B cell (primary cell): ENCODE results near the gene P2RY6. TPM values are rescaled to one million over a fixed set of nuclear protein-coding genes. Genes with fewer than 3 reads are reported as not detected.
"Not testable (repeated sequence)": the region's sequence is repeated elsewhere in the genome, so short reads cannot be mapped to it uniquely, and the experiment has no call there.

ENCODE experiments used
- ATAC-seq: fragments of 200-7000 bp; cut with Tn5 transposase; one replicate; pipeline ENCODE4 v1.10.0; 2021; ENCODE audit warnings: low read depth, mild to moderate bottlenecking, moderate number of reproducible peaks, moderate library complexity
- CTCF ChIA-PET: fragments of 350-600 bp; sonication (Branson Sonifier 250); formaldehyde crosslinking; loops from one replicate; lab custom pipeline; 2021; ENCODE audit warnings: antibody characterized with exemption, inconsistent platforms; lab: Charles Lee
- POLR2A ChIA-PET: fragments of 350-600 bp; sonication (Branson Sonifier 250); formaldehyde crosslinking; loops from one replicate; lab custom pipeline; 2021; ENCODE audit warnings: antibody characterized with exemption; lab: Charles Lee
- DNase-seq: peaks from one replicate; pipeline ENCODE4 v3.0.0; 2013
- H2AFZ ChIP-seq: 2 replicates; pipeline ENCODE4 v1.6.1; 2012; ENCODE audit warnings: mild to moderate bottlenecking, low read depth, low read length; ENCODE audit not compliant: insufficient read depth, poor library complexity, severe bottlenecking
- H3K27ac ChIP-seq, 2 donors: 1 replicate in 1 of 2; 2 replicates in 1 of 2; pipeline ENCODE4 v1.5.1; 2012 to 2013; ENCODE audit warnings: low read length in 2 of 2, mild to moderate bottlenecking in 2 of 2, moderate library complexity in 1 of 2
- H3K27me3 ChIP-seq, 4 experiments: fragments of 200-600 bp in 1 of 4; sonication (generic) in 1 of 4; replicated peaks in 1 of 4; 1 replicate in 2 of 4; 2 replicates in 2 of 4; pipeline versions ENCODE4 v1.6.1 to v1.7.0; 2013 to 2016; ENCODE audit warnings: low read length in 3 of 4, mild to moderate bottlenecking in 2 of 4, mixed read lengths in 1 of 4, moderate library complexity in 1 of 4; ENCODE audit not compliant: insufficient read depth in 4 of 4, control insufficient read depth in 3 of 4; ENCODE audit errors: control extremely low read depth in 1 of 4
- H3K36me3 ChIP-seq, 2 experiments: replicated peaks in 1 of 2; 1 replicate in 1 of 2; 2 replicates in 1 of 2; pipeline versions ENCODE4 v1.6.1 to v1.7.1; 2013; ENCODE audit warnings: low read length in 1 of 2; ENCODE audit not compliant: insufficient read depth in 2 of 2, control insufficient read depth in 1 of 2; ENCODE audit errors: control extremely low read depth in 1 of 2, extremely low read depth in 1 of 2
- H3K4me1 ChIP-seq, 2 donors: fragments of 200-600 bp in 1 of 2; sonication (generic) in 1 of 2; 1 replicate in 1 of 2; 2 replicates in 1 of 2; pipeline versions ENCODE4 v1.5.1 to v1.6.1; 2013 to 2017; ENCODE audit warnings: low read length in 2 of 2; ENCODE audit not compliant: control insufficient read depth in 2 of 2, insufficient read depth in 2 of 2
- H3K4me2 ChIP-seq: replicated peaks from 2 replicates; pipeline ENCODE3; 2012; ENCODE audit warnings: mild to moderate bottlenecking, low read depth, low read length; ENCODE audit not compliant: poor library complexity, severe bottlenecking
- H3K4me3 ChIP-seq, 5 experiments: fragments of 200-600 bp in 1 of 5; sonication (generic) in 1 of 5; 1 replicate in 3 of 5; 2 replicates in 2 of 5; pipeline versions ENCODE4 v1.5.1 to v1.7.0; 2011 to 2016; ENCODE audit warnings: low read length in 4 of 5, mild to moderate bottlenecking in 4 of 5, low read depth in 2 of 5, control low read depth in 1 of 5, moderate library complexity in 1 of 5; ENCODE audit not compliant: insufficient read depth in 1 of 5; ENCODE audit errors: control extremely low read depth in 1 of 5, extremely low read depth in 1 of 5
- H3K79me2 ChIP-seq: fragments of 200-600 bp; sonication (generic); one replicate; pipeline ENCODE4 v1.6.0; 2016; ENCODE audit warnings: low read length; ENCODE audit not compliant: control insufficient read depth, insufficient read depth
- H3K9ac ChIP-seq: fragments of 200-600 bp; sonication (generic); 2 replicates; pipeline ENCODE4 v1.6.1; 2017; ENCODE audit warnings: mild to moderate bottlenecking, low read length, moderate library complexity
- H3K9me3 ChIP-seq, 3 donors: one replicate each; pipeline versions ENCODE4 v1.6.1 to v1.7.1; 2013; ENCODE audit warnings: low read length in 2 of 3; ENCODE audit not compliant: control insufficient read depth in 2 of 3, insufficient read depth in 1 of 3; ENCODE audit errors: control extremely low read depth in 1 of 3
- H4K20me1 ChIP-seq: 2 replicates; pipeline ENCODE4 v1.6.0; 2012; ENCODE audit warnings: mild to moderate bottlenecking, low read length; ENCODE audit not compliant: insufficient read depth, control insufficient read depth, poor library complexity, severe bottlenecking
- H3K27ac Mint-ChIP-seq: one replicate; pipeline ENCODE4 v1.8.0; 2021; ENCODE audit warnings: mixed read lengths
- H3K27me3 Mint-ChIP-seq: one replicate; pipeline ENCODE4 v1.8.0; 2021; ENCODE audit warnings: mixed read lengths
- H3K4me1 Mint-ChIP-seq: one replicate; pipeline ENCODE4 v1.8.0; 2021; ENCODE audit warnings: mixed read lengths
- H3K4me3 Mint-ChIP-seq: one replicate; pipeline ENCODE4 v1.8.0; 2021; ENCODE audit warnings: mixed read lengths
- H3K9me3 Mint-ChIP-seq: one replicate; pipeline ENCODE4 v1.8.0; 2022; ENCODE audit warnings: mixed read lengths; ENCODE audit not compliant: insufficient read depth
- EZH2 ChIP-seq: IDR thresholded peaks from 2 replicates; pipeline ENCODE4 v1.6.1; 2012; ENCODE audit warnings: borderline replicate concordance, low read depth, mild to moderate bottlenecking, moderate library complexity, low read length; ENCODE audit not compliant: insufficient read depth, poor library complexity, severe bottlenecking
- WGBS: methylation state at CpG from one replicate; pipeline ENCODE4 v1.1.5; 2013; ENCODE audit warnings: missing lambda C conversion rate; ENCODE audit not compliant: insufficient coverage; 5-methylcytosine and 5-hydroxymethylcytosine counted together
- intact Hi-C: fragments of 100-400 bp; cut with micrococcal nuclease; formaldehyde crosslinking; loops from one replicate; pipeline ENCODE4 v1.10.0; 2022
- polyA plus RNA-seq: library from polyadenylated mRNA; depleted of rRNA; stranded (reverse); fragments of >200 nt; gene quantifications from 2 replicates; pipeline ENCODE4 v1.2.3, GENCODE V29; 2012
- total RNA-seq, 2 donors: library from RNA; stranded (reverse); fragments of 120-200 nt in 1 of 2; gene quantifications; 1 replicate in 1 of 2; 2 replicates in 1 of 2; pipeline versions ENCODE4 v1.2.3 to v1.2.4, GENCODE V29; 2013 to 2022
- TF ChIP-seq, protein P1 (sequence below): fragments of 200-600 bp; IDR thresholded peaks from one replicate; pipeline ENCODE4 v1.8.0; 2022; ENCODE audit warnings: antibody characterized with exemption, mild to moderate bottlenecking

The P2RY6 gene
- total and polyA plus RNA-seq, 2 donors (not counting 1 experiment from before 2014, with no cell fraction given), result 0.25 TPM; not detected in 1

DNA sequence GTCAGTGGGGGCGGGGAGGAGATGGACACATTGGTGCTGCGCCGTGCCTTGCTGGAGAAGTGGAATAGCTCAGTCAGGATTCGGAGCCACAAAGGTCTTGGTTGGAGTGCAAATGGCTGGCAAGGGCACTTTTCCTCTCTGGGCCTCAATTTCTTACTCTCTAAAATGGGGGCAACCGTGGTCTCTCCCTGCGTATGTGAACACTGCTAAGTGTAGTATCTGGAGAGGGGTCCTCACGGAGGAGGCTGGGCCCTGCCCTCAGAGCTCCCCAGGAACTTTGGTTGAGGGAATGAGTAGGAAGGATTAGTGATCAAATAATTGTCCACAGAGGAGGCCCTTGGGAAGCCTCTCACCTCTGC lies 521 bp downstream of the P2RY6 start:
- Mint-ChIP-seq H3K27ac (no peak overlapping the region), H3K4me1 (peaks cover 16% of the 10 kb centered on the region), H3K9me3 (no peaks in the 10 kb centered on the region), H3K27me3 (peaks cover 3% of the 10 kb centered on the region), H3K4me3 (no peak overlapping the region)
- ATAC-seq (no peak), DNase-seq (no peak)
- H3K9ac ChIP-seq, result no peak overlapping the region
- H3K27me3 ChIP-seq, result peaks cover 0 to 5% (median 0%) of the 10 kb centered on the region in 4 experiments
- no peak overlapping the region for H3K4me2 ChIP-seq
- no peak overlapping the region for H3K27ac ChIP-seq
- 100% methylated on average over 4 of the region's 7 CpGs for WGBS
- intact Hi-C loops, result no loop called here
- ChIA-PET CTCF (interaction anchor here (0.9 to 2.9 kb wide), 4 partner anchors 9 to 79 kb away, joined by 3 to 18 read pairs (median 4); no protein-coding TSS in a partner anchor), POLR2A (interaction anchor here (0.7 kb wide), 1 partner anchor 669 kb away, joined by 6 read pairs; no protein-coding TSS in a partner anchor)
- H4K20me1 ChIP-seq, result no peaks in the 10 kb centered on the region
- H3K9me3 ChIP-seq, result no peaks in the 10 kb centered on the region
- H3K4me1 ChIP-seq, result peaks cover 0 to 11% of the 10 kb centered on the region in 2 donors
- H3K4me3 ChIP-seq, result no peak overlapping the region
- TF ChIP-seq, protein P1, sequence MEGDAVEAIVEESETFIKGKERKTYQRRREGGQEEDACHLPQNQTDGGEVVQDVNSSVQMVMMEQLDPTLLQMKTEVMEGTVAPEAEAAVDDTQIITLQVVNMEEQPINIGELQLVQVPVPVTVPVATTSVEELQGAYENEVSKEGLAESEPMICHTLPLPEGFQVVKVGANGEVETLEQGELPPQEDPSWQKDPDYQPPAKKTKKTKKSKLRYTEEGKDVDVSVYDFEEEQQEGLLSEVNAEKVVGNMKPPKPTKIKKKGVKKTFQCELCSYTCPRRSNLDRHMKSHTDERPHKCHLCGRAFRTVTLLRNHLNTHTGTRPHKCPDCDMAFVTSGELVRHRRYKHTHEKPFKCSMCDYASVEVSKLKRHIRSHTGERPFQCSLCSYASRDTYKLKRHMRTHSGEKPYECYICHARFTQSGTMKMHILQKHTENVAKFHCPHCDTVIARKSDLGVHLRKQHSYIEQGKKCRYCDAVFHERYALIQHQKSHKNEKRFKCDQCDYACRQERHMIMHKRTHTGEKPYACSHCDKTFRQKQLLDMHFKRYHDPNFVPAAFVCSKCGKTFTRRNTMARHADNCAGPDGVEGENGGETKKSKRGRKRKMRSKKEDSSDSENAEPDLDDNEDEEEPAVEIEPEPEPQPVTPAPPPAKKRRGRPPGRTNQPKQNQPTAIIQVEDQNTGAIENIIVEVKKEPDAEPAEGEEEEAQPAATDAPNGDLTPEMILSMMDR, result no peak
- TF ChIP-seq EZH2, result no peak
- H2AFZ ChIP-seq, result no peak overlapping the region
- H3K36me3 ChIP-seq, result no peaks in the 10 kb centered on the region
- no peaks in the 10 kb centered on the region for H3K79me2 ChIP-seq

DNA sequence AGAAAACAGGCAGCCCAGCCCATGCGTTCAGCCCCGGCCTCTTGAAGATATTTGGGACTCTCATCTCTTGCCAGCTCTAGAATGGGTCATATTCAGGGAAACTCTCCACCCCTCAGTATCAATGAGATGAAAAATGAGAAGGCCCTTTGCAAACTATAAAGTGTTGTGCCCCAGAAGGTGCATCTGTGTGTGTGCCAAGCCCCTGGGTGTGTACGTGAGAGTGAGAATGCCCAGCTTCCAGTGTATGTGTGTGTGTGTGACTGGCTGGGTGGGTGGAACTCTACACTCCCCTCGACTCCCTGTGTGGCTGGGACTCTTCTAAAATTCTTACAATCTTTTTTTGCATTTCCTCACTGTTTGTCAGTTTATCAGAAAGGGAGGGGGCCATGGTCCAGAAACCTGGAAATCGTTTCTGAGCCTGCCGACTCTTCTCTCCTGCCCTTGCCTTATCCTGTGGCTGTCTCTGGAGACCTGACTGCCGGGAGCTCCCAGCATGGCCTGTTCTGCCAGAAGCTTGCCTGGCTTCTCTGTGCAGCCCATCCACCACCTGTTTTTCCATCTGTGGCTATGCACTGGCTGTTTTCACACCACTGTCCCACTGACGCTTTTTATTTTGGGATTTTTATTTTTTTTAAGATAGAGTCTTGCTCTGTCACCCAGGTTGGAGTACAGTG lies 1.2 kb downstream of the P2RY6 start:
- Mint-ChIP-seq H3K27me3 (no peaks in the 10 kb centered on the region), H3K4me3 (no peak overlapping the region), H3K9me3 (no peaks in the 10 kb centered on the region), H3K27ac (no peak overlapping the region), H3K4me1 (peaks cover 16% of the 10 kb centered on the region)
- Histone ChIP-seq H4K20me1 (no peaks in the 10 kb centered on the region), H3K27ac (no peak overlapping the region), H3K36me3 (no peaks in the 10 kb centered on the region), H3K4me2 (no peak overlapping the region), H3K4me1 (peaks cover 0 to 11% of the 10 kb centered on the region in 2 donors), H3K9me3 (no peaks in the 10 kb centered on the region), H2AFZ (no peak overlapping the region), H3K27me3 (peaks cover 0 to 2% (median 0%) of the 10 kb centered on the region in 4 experiments), H3K4me3 (no peak overlapping the region), H3K9ac (no peak overlapping the region), H3K79me2 (no peaks in the 10 kb centered on the region)
- TF ChIP-seq, protein P1, result no peak
- TF ChIP-seq EZH2, result no peak
- WGBS, result 91% methylated on average over 5 of the region's 8 CpGs
- CTCF ChIA-PET, result interaction anchor here (0.9 to 2.9 kb wide), 4 partner anchors 8 to 78 kb away, joined by 3 to 18 read pairs (median 4); no protein-coding TSS in a partner anchor
- POLR2A ChIA-PET, result no interaction called here
- intact Hi-C loops, result no loop called here
- ATAC-seq (no peak), DNase-seq (no peak)

DNA sequence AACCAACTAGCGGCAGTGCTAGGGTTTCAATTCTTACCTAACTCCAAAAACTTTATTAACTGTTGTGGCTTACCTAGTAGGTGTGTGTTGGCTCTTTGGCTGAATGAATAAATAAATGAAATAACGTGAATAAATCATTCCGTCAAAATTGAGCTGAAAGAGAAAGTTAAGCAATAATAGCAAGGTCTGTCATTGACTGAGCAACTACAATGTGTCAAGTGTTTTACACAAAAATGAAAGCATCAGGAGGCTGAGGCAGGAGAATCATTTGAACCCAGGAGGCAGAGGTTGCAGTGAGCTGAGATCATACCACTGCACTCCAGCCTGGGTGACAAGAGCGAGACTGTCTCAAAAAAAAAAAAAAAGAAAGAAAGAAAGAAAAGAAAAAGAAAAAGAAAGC lies 2.1 kb downstream of the P2RY6 start:
- H3K9me3 Mint-ChIP-seq, H3K4me3 ChIP-seq, H3K4me3 Mint-ChIP-seq, H4K20me1 ChIP-seq, ATAC-seq, H3K4me2 ChIP-seq, POLR2A ChIA-PET, H3K27me3 ChIP-seq, DNase-seq, H3K9me3 ChIP-seq, H3K27ac ChIP-seq, H3K27ac Mint-ChIP-seq, H3K27me3 Mint-ChIP-seq, H3K36me3 ChIP-seq, H3K79me2 ChIP-seq, H2AFZ ChIP-seq, H3K9ac ChIP-seq, intact Hi-C loops: not testable (repeated sequence)
- WGBS, result 90% methylated on average over 2 of the region's 4 CpGs
- H3K4me1 Mint-ChIP-seq, result peaks cover 16% of the 10 kb centered on the region
- CTCF ChIA-PET, result interaction anchor here (1.2 to 2.9 kb wide), 2 partner anchors 10 to 16 kb away, joined by 3 to 18 read pairs; no protein-coding TSS in a partner anchor
- H3K4me1 ChIP-seq, result peaks cover 0 to 11% of the 10 kb centered on the region in 2 donors
